DOHH2 (cell line): ENCODE results near the gene GNG12.

ENCODE experiments used
- H3F3A ChIP-seq: fragments of 200-600 bp; sonication (generic), shearing (Covaris generic); 2 replicates; pipeline ENCODE4 v1.6.0; 2016; ENCODE audit warnings: antibody characterized with exemption, mild to moderate bottlenecking; ENCODE audit not compliant: control insufficient read depth, insufficient read depth
- H3K27ac ChIP-seq: fragments of 200-600 bp; sonication (generic); 2 replicates; pipeline ENCODE4 v1.5.1; 2014; ENCODE audit warnings: low read depth, mild to moderate bottlenecking, low read length, moderate library complexity
- H3K27me3 ChIP-seq: fragments of 200-600 bp; sonication (generic); 2 replicates; pipeline ENCODE4 v1.6.1; 2014; ENCODE audit warnings: mild to moderate bottlenecking, low read length, mixed read lengths; ENCODE audit not compliant: control insufficient read depth
- H3K36me3 ChIP-seq: fragments of 200-600 bp; sonication (generic); 2 replicates; pipeline ENCODE4 v1.6.1; 2014; ENCODE audit warnings: mild to moderate bottlenecking, low read length, moderate library complexity, mixed read lengths; ENCODE audit not compliant: control insufficient read depth
- H3K4me1 ChIP-seq: fragments of 200-600 bp; sonication (generic); 2 replicates; pipeline ENCODE4 v1.6.1; 2014; ENCODE audit warnings: mild to moderate bottlenecking, low read length, mixed read lengths; ENCODE audit not compliant: control insufficient read depth
- H3K4me2 ChIP-seq: fragments of 200-600 bp; sonication (generic); 2 replicates; pipeline ENCODE4 v1.6.0; 2014; ENCODE audit warnings: mild to moderate bottlenecking, low read length, moderate library complexity
- H3K4me3 ChIP-seq: fragments of 200-600 bp; sonication (generic); 2 replicates; pipeline ENCODE4 v1.5.1; 2014; ENCODE audit warnings: mild to moderate bottlenecking, low read length, mixed read lengths
- H3K79me2 ChIP-seq: fragments of 200-600 bp; sonication (generic); 2 replicates; pipeline ENCODE4 v1.6.1; 2014; ENCODE audit warnings: mild to moderate bottlenecking, low read length, mixed read lengths; ENCODE audit not compliant: control insufficient read depth
- H3K9me2 ChIP-seq: fragments of 200-600 bp; sonication (generic); replicated peaks from 2 replicates; pipeline ENCODE4 v1.6.1; 2014; ENCODE audit warnings: mild to moderate bottlenecking, low read length, mixed read lengths; ENCODE audit not compliant: control insufficient read depth
- H3K9me3 ChIP-seq: fragments of 200-600 bp; sonication (generic); 2 replicates; pipeline ENCODE4 v1.6.1; 2014; ENCODE audit warnings: antibody characterized with exemption, low read length, mixed read lengths; ENCODE audit not compliant: control insufficient read depth, insufficient read depth
- H4K20me1 ChIP-seq: fragments of 200-600 bp; sonication (generic); 2 replicates; pipeline ENCODE4 v1.6.0; 2014; ENCODE audit warnings: low read depth, mild to moderate bottlenecking, antibody characterized with exemption, low read length, moderate library complexity; ENCODE audit not compliant: control insufficient read depth, insufficient read depth
- CTCF ChIP-seq: fragments of 200-600 bp; sonication (generic); IDR thresholded peaks from one replicate; pipeline ENCODE4 v1.5.1; 2014; ENCODE audit warnings: antibody characterized with exemption, mild to moderate bottlenecking, low read depth, low read length; ENCODE audit not compliant: poor library complexity, severe bottlenecking
- EZH2phosphoT487 ChIP-seq: fragments of 200-600 bp; sonication (generic); IDR thresholded peaks from 2 replicates; pipeline ENCODE4 v1.6.1; 2017; ENCODE audit warnings: borderline replicate concordance, mild to moderate bottlenecking, antibody characterized with exemption, low read length, moderate library complexity, mixed read lengths

Gene GNG12

GRCh38 chr1:67802565-67802964 lies 30.7 kb downstream of the GNG12 start:
- TF ChIP-seq EZH2phosphoT487, result no peak
- no peak for TF ChIP-seq CTCF
- no peaks in the 10 kb centered on the region for H3K79me2 ChIP-seq
- H3K36me3 ChIP-seq, result no peaks in the 10 kb centered on the region
- no peaks in the 10 kb centered on the region for H3K9me3 ChIP-seq
- H3K27ac ChIP-seq, result no peak overlapping the region
- no peaks in the 10 kb centered on the region for H3F3A ChIP-seq
- H3K4me1 ChIP-seq, result no peaks in the 10 kb centered on the region
- H3K9me2 ChIP-seq, result no peaks in the 10 kb centered on the region
- no peak overlapping the region for H3K4me2 ChIP-seq
- no peaks in the 10 kb centered on the region for H4K20me1 ChIP-seq
- H3K27me3 ChIP-seq, result peaks cover 3% of the 10 kb centered on the region; the same call in 1 of the 2 replicates
- H3K4me3 ChIP-seq, result no peak overlapping the region

DNA sequence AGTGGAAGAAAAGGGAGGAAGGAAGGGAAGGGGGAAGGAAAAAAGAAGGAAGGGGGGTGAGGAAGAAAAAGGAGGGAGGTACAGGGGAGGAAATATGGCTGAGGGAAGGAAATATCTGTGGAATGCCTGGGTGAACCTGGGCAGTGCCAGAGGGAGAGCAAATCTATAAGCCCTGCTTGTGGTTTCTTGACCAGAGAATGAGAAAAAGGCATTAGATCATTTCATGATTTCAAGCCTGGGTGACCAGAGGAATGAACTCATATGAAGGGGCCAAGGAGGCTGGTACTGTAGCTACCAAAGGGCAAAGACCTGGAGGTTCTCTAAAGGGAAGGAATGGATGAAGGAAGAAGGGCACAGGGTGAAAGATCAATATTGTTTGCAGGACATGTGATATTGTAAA lies 31.4 kb downstream of the GNG12 start:
- TF ChIP-seq EZH2phosphoT487 (no peak), CTCF (no peak)
- Histone ChIP-seq H4K20me1 (no peaks in the 10 kb centered on the region), H3K36me3 (no peaks in the 10 kb centered on the region)

GRCh38 chr1:67795179-67795912 lies 37.9 kb downstream of the GNG12 start:
- H3K9me2 ChIP-seq, result no peaks in the 10 kb centered on the region
- H3K27ac ChIP-seq, result no peak overlapping the region
- H3F3A ChIP-seq, result no peaks in the 10 kb centered on the region
- H3K36me3 ChIP-seq, result no peaks in the 10 kb centered on the region
- H3K4me2 ChIP-seq, result no peak overlapping the region
- H3K79me2 ChIP-seq, result no peaks in the 10 kb centered on the region
- H3K9me3 ChIP-seq, result no peaks in the 10 kb centered on the region
- H3K4me3 ChIP-seq, result no peak overlapping the region
- TF ChIP-seq CTCF (no peak), EZH2phosphoT487 (no peak)
- no peaks in the 10 kb centered on the region for H3K4me1 ChIP-seq
- H3K27me3 ChIP-seq, result 0 out of 2 replicates have a peak, but pooled peaks cover 4% of the 10 kb centered on the region
- no peaks in the 10 kb centered on the region for H4K20me1 ChIP-seq

More for the DNA sequence above, 31.4 kb downstream of the GNG12 start:
- H3K4me3 ChIP-seq, result no peak overlapping the region
- H3K9me2 ChIP-seq, result no peaks in the 10 kb centered on the region
- no peak overlapping the region for H3K27ac ChIP-seq
- H3K4me1 ChIP-seq, result no peaks in the 10 kb centered on the region
- H3F3A ChIP-seq, result no peaks in the 10 kb centered on the region
- H3K27me3 ChIP-seq, result peaks cover 3% of the 10 kb centered on the region; the same call in 1 of the 2 replicates
- no peaks in the 10 kb centered on the region for H3K9me3 ChIP-seq
- no peaks in the 10 kb centered on the region for H3K79me2 ChIP-seq
- no peak overlapping the region for H3K4me2 ChIP-seq
